IMR-90 (cell line): Measurements from ENCODE around the gene MAPK13. TPM values are rescaled to one million over a fixed set of nuclear protein-coding genes. Genes with fewer than 3 reads are reported as not detected.
A peak's percentile ranks its signal among the peaks of the same experiment; 100 is the strongest.

ENCODE experiments used
- ATAC-seq: fragments of 200-7000 bp; cut with Tn5 transposase; 2 replicates; pipeline ENCODE4 v1.9.1; 2020; ENCODE audit warnings: low read depth, mild to moderate bottlenecking, moderate library complexity
- BruUV-seq: library from RNA; stranded (reverse); fragments of 400-500 nt; replicated peaks from 2 replicates; lab custom pipeline; 2021; lab: Mats Ljungman, UMichigan
- CTCF ChIA-PET: fragments of 300-600 bp; formaldehyde crosslinking; extraction: SDS; loops from one replicate; lab custom pipeline; 2021; ENCODE audit warnings: antibody characterized with exemption; lab: Yijun Ruan, JAX
- POLR2A ChIA-PET: fragments of 300-600 bp; sonication (Branson Sonifier 250); formaldehyde crosslinking; loops from one replicate; lab custom pipeline; 2022; ENCODE audit warnings: antibody characterized with exemption; ENCODE audit not compliant: unreplicated experiment; lab: Charles Lee
- DNase-seq: peaks from one replicate; pipeline ENCODE4 v3.0.0; 2013
- H2AFZ ChIP-seq: replicated peaks from 2 replicates; pipeline ENCODE3; 2013; ENCODE audit warnings: low read length, mild to moderate bottlenecking; ENCODE audit not compliant: poor library complexity
- H2AK5ac ChIP-seq: 2 replicates; pipeline ENCODE4 v1.6.1; 2013; ENCODE audit warnings: low read depth, low read length, inconsistent platforms
- H2AK9ac ChIP-seq: replicated peaks from 2 replicates; pipeline ENCODE3; 2013; ENCODE audit warnings: mild to moderate bottlenecking, low read depth, low read length, moderate library complexity; ENCODE audit not compliant: poor library complexity
- H2BK120ac ChIP-seq: 2 replicates; pipeline ENCODE4 v1.6.1; 2013; ENCODE audit warnings: low read depth, low read length, inconsistent platforms
- H2BK15ac ChIP-seq: 3 replicates; pipeline ENCODE4 v1.6.1; 2013; ENCODE audit warnings: low read depth, low read length, inconsistent platforms
- H2BK20ac ChIP-seq: 2 replicates; pipeline ENCODE4 v1.6.1; 2013; ENCODE audit warnings: low read depth, mild to moderate bottlenecking, inconsistent platforms, low read length, moderate library complexity
- H2BK5ac ChIP-seq: 2 replicates; pipeline ENCODE4 v1.6.1; 2013; ENCODE audit warnings: mild to moderate bottlenecking, low read depth, low read length, inconsistent platforms; ENCODE audit not compliant: poor library complexity, severe bottlenecking
- H3K14ac ChIP-seq: replicated peaks from 2 replicates; pipeline ENCODE4 v1.6.1; 2013; ENCODE audit warnings: low read depth, low read length, inconsistent platforms
- H3K18ac ChIP-seq: 2 replicates; pipeline ENCODE4 v1.6.1; 2013; ENCODE audit warnings: low read depth, low read length, control low read depth
- H3K23ac ChIP-seq: 2 replicates; pipeline ENCODE4 v1.6.1; 2013; ENCODE audit warnings: low read depth, low read length, inconsistent platforms
- H3K27ac ChIP-seq: 2 replicates; pipeline ENCODE4 v1.5.1; 2013; ENCODE audit warnings: mild to moderate bottlenecking, control low read depth, low read length; ENCODE audit not compliant: insufficient read depth
- H3K27me3 ChIP-seq: 2 replicates; pipeline ENCODE4 v1.6.1; 2013; ENCODE audit warnings: low read length; ENCODE audit not compliant: control insufficient read depth, insufficient read depth
- H3K36me3 ChIP-seq: 2 replicates; pipeline ENCODE4 v1.6.1; 2013; ENCODE audit warnings: low read length, mixed read lengths; ENCODE audit not compliant: control insufficient read depth, insufficient read depth
- H3K4ac ChIP-seq: 2 replicates; pipeline ENCODE4 v1.6.1; 2013; ENCODE audit warnings: low read depth, low read length, inconsistent platforms
- H3K4me1 ChIP-seq: 2 replicates; pipeline ENCODE4 v1.6.1; 2013; ENCODE audit warnings: low read length, mixed read lengths; ENCODE audit not compliant: control insufficient read depth, insufficient read depth
- H3K4me2 ChIP-seq: 2 replicates; pipeline ENCODE4 v1.6.1; 2013; ENCODE audit warnings: low read depth, mild to moderate bottlenecking, control low read depth, low read length, moderate library complexity
- H3K4me3 ChIP-seq: 2 replicates; pipeline ENCODE4 v1.5.1; 2013; ENCODE audit warnings: low read depth, mild to moderate bottlenecking, control low read depth, low read length, moderate library complexity; ENCODE audit not compliant: insufficient read depth
- H3K56ac ChIP-seq: 2 replicates; pipeline ENCODE4 v1.6.1; 2013; ENCODE audit warnings: low read length, inconsistent platforms; ENCODE audit not compliant: insufficient read depth; ENCODE audit errors: extremely low read depth
- H3K79me1 ChIP-seq, 2 experiments: 2 replicates each; pipeline ENCODE4 v1.6.1; 2013; ENCODE audit warnings: low read length in 2 of 2, inconsistent platforms in 1 of 2, low read depth in 1 of 2
- H3K9ac ChIP-seq: 2 replicates; pipeline ENCODE4 v1.6.1; 2013; ENCODE audit warnings: low read depth, low read length, control low read depth
- H3K9me1 ChIP-seq: 2 replicates; pipeline ENCODE4 v1.6.1; 2013; ENCODE audit warnings: low read length, inconsistent platforms; ENCODE audit not compliant: insufficient read depth
- H3K9me3 ChIP-seq: 2 replicates; pipeline ENCODE4 v1.6.1; 2013; ENCODE audit warnings: low read length; ENCODE audit not compliant: control insufficient read depth, insufficient read depth
- H4K20me1 ChIP-seq: 2 replicates; pipeline ENCODE4 v1.6.1; 2013; ENCODE audit warnings: low read length, inconsistent platforms; ENCODE audit not compliant: insufficient read depth
- H4K5ac ChIP-seq: 2 replicates; pipeline ENCODE4 v1.6.1; 2013; ENCODE audit warnings: mild to moderate bottlenecking, low read depth, low read length, control low read depth
- H4K8ac ChIP-seq, 2 experiments: 2 replicates each; pipeline ENCODE4 v1.6.1; 2013; ENCODE audit warnings: low read depth in 2 of 2, low read length in 2 of 2, control low read depth in 1 of 2, inconsistent platforms in 1 of 2
- H4K91ac ChIP-seq: 2 replicates; pipeline ENCODE4 v1.6.1; 2013; ENCODE audit warnings: low read depth, low read length, inconsistent platforms; ENCODE audit not compliant: insufficient read depth
- CEBPB ChIP-seq: IDR thresholded peaks from 2 replicates; pipeline ENCODE4 v1.6.1; 2012; ENCODE audit warnings: low read depth, low read length, improper control_type of control experiment
- CTCF ChIP-seq: conservative IDR thresholded peaks from 2 replicates; pipeline ENCODE4 v1.5.1; 2012; ENCODE audit warnings: mild to moderate bottlenecking, low read depth, low read length, improper control_type of control experiment
- FOS ChIP-seq: fragments of 150-350 bp; IDR thresholded peaks from 2 replicates; pipeline ENCODE4 v1.6.1; 2016; ENCODE audit warnings: low read depth, low read length
- MAFK ChIP-seq: IDR thresholded peaks from 2 replicates; pipeline ENCODE4 v1.6.1; 2012; ENCODE audit warnings: low read depth, low read length, improper control_type of control experiment
- MAZ ChIP-seq: IDR thresholded peaks from 2 replicates; pipeline ENCODE4 v1.6.1; 2012; ENCODE audit warnings: low read depth, mild to moderate bottlenecking, low read length, improper control_type of control experiment, moderate library complexity, borderline replicate concordance
- MXI1 ChIP-seq: IDR thresholded peaks from 2 replicates; pipeline ENCODE4 v1.6.1; 2012; ENCODE audit warnings: low read depth, mild to moderate bottlenecking, low read length, moderate library complexity, borderline replicate concordance
- NFE2L2 ChIP-seq: fragments of 150-350 bp; IDR thresholded peaks from 2 replicates; pipeline ENCODE4 v1.6.1; 2016; ENCODE audit warnings: low read depth, mild to moderate bottlenecking, low read length
- POLR2A ChIP-seq: IDR thresholded peaks from 2 replicates; pipeline ENCODE4 v1.6.1; 2012; ENCODE audit warnings: mild to moderate bottlenecking, low read depth, low read length
- RAD21 ChIP-seq: IDR thresholded peaks from 2 replicates; pipeline ENCODE4 v1.6.1; 2012; ENCODE audit warnings: low read length, improper control_type of control experiment
- RCOR1 ChIP-seq: IDR thresholded peaks from 2 replicates; pipeline ENCODE4 v1.6.1; 2012; ENCODE audit warnings: mild to moderate bottlenecking, low read length, improper control_type of control experiment; ENCODE audit not compliant: insufficient replicate concordance
- WGBS, 2 experiments: methylation state at CpG; one replicate each; pipeline versions ENCODE4 v1.1.5 to v1.1.7; 2013; ENCODE audit warnings: missing lambda C conversion rate in 2 of 2; ENCODE audit not compliant: insufficient read length in 1 of 2; ENCODE audit errors: extremely low coverage in 2 of 2; 5-methylcytosine and 5-hydroxymethylcytosine counted together
- dilution Hi-C: fragments of 300-500 bp; cut with HindIII; formaldehyde crosslinking; loops from one replicate; pipeline ENCODE4 v1.14.3; 2018; ENCODE audit warnings: low sequenced_read_pairs; ENCODE audit not compliant: unreplicated experiment
- in situ Hi-C: fragments of 300-500 bp; cut with MboI; formaldehyde crosslinking; loops from 3 replicates; pipeline ENCODE4 v1.14.3; 2019; ENCODE audit warnings: low sequenced_read_pairs, inconsistent platforms, mixed read lengths
- intact Hi-C: fragments of 100-400 bp; cut with micrococcal nuclease; formaldehyde crosslinking; loops from 2 replicates; pipeline ENCODE4 v1.10.0; 2022
- polyA plus RNA-seq, 3 experiments: library from polyadenylated mRNA; depleted of rRNA; stranded (reverse); fragments of >200 nt; gene quantifications; 2 replicates each; pipeline ENCODE4 v1.2.3, GENCODE V29; 2012; ENCODE audit warnings: low replicate concordance in 1 of 3
- total RNA-seq: library from RNA; depleted of rRNA; stranded (reverse); fragments of >200 nt; gene quantifications from 2 replicates; pipeline ENCODE4 v1.2.3, GENCODE V29; 2012
- TF ChIP-seq, protein P1 (sequence below): fragments of 150-350 bp; IDR thresholded peaks from 2 replicates; pipeline ENCODE4 v1.6.1; 2016; ENCODE audit warnings: low read depth, mild to moderate bottlenecking, low read length, moderate library complexity, borderline replicate concordance

Gene MAPK13
- total and polyA plus RNA-seq, 2 of the 4 experiments (the other 2 are of a cell fraction) = 2.0 to 2.9 TPM

- POLR2A ChIA-PET = no interaction called here
- Histone ChIP-seq H3K79me1 (peaks cover 0 to 18% of the 10 kb centered on the region in 2 experiments; a peak in 1 of 4 replicates), H3K18ac (no peak overlapping the region), H4K5ac (no peak overlapping the region), H4K91ac (peak overlapping the region; percentile 45; the same call in 1 of the 2 replicates), H3K27ac (no peak overlapping the region), H2AFZ (no peak overlapping the region), H3K36me3 (no peaks in the 10 kb centered on the region), H3K9me1 (peaks cover 30% of the 10 kb centered on the region), H2BK120ac (peak overlapping the region; percentile 95; the same call in 1 of the 2 replicates), H3K4ac (peak overlapping the region; percentile 97; the same call in 1 of the 2 replicates), H2BK20ac (peak overlapping the region; percentile 88), H3K9ac (no peak overlapping the region), H3K4me2 (no peak overlapping the region), H2BK15ac (no peak overlapping the region), H3K14ac (no peak overlapping the region), H2AK9ac (peak overlapping the region; percentile 49), H2BK5ac (no peak overlapping the region), H2AK5ac (peak overlapping the region; percentile 94; the same call in 1 of the 2 replicates), H4K8ac (peak overlapping the region in 1 of 2 experiments; percentile 92; a peak in 1 of 4 replicates), H3K4me3 (no peak overlapping the region), H3K4me1 (peaks cover 35% of the 10 kb centered on the region), H3K9me3 (no peaks in the 10 kb centered on the region), H3K27me3 (no peaks in the 10 kb centered on the region), H4K20me1 (no peaks in the 10 kb centered on the region), H3K56ac (no peak overlapping the region), H3K23ac (no peak overlapping the region)
- in situ Hi-C loops (loop anchor here (5.0 kb wide), 1 partner anchor 229 kb away; no protein-coding TSS in a partner anchor), dilution Hi-C loops (no loop called here), intact Hi-C loops (no loop called here)
- no peak for ATAC-seq
- DNase-seq = no peak
- BruUV-seq = no TSS peak
- CTCF ChIA-PET = no interaction called here
- WGBS, 2 experiments = no CpG with 5 or more reads among the region's 3 CpGs
- TF ChIP-seq, protein P1, sequence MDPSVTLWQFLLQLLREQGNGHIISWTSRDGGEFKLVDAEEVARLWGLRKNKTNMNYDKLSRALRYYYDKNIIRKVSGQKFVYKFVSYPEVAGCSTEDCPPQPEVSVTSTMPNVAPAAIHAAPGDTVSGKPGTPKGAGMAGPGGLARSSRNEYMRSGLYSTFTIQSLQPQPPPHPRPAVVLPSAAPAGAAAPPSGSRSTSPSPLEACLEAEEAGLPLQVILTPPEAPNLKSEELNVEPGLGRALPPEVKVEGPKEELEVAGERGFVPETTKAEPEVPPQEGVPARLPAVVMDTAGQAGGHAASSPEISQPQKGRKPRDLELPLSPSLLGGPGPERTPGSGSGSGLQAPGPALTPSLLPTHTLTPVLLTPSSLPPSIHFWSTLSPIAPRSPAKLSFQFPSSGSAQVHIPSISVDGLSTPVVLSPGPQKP = no peak
- no peak for TF ChIP-seq RCOR1
- TF ChIP-seq MXI1 = no peak
- TF ChIP-seq CTCF = no peak
- TF ChIP-seq NFE2L2 = no peak
- TF ChIP-seq MAFK = no peak
- TF ChIP-seq CEBPB = no peak
- no peak for TF ChIP-seq MAZ
- TF ChIP-seq FOS = no peak
- no peak for TF ChIP-seq RAD21
- TF ChIP-seq POLR2A = no peak
Observed at GRCh38 chr6:36128793-36129192, 1.5 kb upstream of the MAPK13 start.
